Kidney capillary endothelial cell (primary cell): ENCODE data around the gene ITIH4.
A peak's percentile ranks its signal among the peaks of the same experiment; 100 is the strongest.
"Not testable (repeated sequence)": the region's sequence is repeated elsewhere in the genome, so short reads cannot be mapped to it uniquely, and the experiment has no call there.

ENCODE experiments used
- DNase-seq: peaks from one replicate; pipeline ENCODE4 v3.0.0-alpha.2; 2018; ENCODE audit warnings: low spot score

Gene ITIH4

GRCh38 chr3:52783211-52783555, 47.3 kb downstream of the ITIH4 start:
- DNase-seq: no peak

- DNase-seq: no peak
These were observed 47.9 kb downstream of the ITIH4 start for GRCh38 chr3:52782412-52783210.

- DNase-seq: no peak
These were observed 48.7 kb downstream of the ITIH4 start for GRCh38 chr3:52781741-52782140.

- DNase-seq: no peak
These were observed 50.5 kb downstream of the ITIH4 start for GRCh38 chr3:52779837-52780585.

GRCh38 chr3:52779011-52779836, 51.2 kb downstream of the ITIH4 start:
- DNase-seq: no peak

GRCh38 chr3:52777959-52778805, 52.3 kb downstream of the ITIH4 start:
- DNase-seq: no peak

- DNase-seq: no peak
These were observed 53.1 kb downstream of the ITIH4 start, which contains the start of gene ITIH1 for GRCh38 chr3:52777127-52777958. TSS of gene ITIH1 (plus strand) at chr3:52777599. CDS start at chr3:52777616, 17 bp downstream.

- DNase-seq: not testable (repeated sequence)
These were observed 54.0 kb downstream of the ITIH4 start for GRCh38 chr3:52776486-52776885.

- no peak for DNase-seq
These were observed 54.6 kb downstream of the ITIH4 start for GRCh38 chr3:52775877-52776276.

GRCh38 chr3:52774901-52775864, 55.3 kb downstream of the ITIH4 start:
- no peak for DNase-seq

GRCh38 chr3:52774066-52774713, 56.3 kb downstream of the ITIH4 start:
- DNase-seq: no peak

GRCh38 chr3:52773361-52774065, 57.0 kb downstream of the ITIH4 start:
- DNase-seq: no peak

GRCh38 chr3:52771702-52772101, 58.8 kb downstream of the ITIH4 start:
- DNase-seq: no peak

- no peak for DNase-seq
These were observed 59.2 kb downstream of the ITIH4 start for GRCh38 chr3:52771334-52771681.

- peak; percentile 89 for DNase-seq
These were observed 59.8 kb downstream of the ITIH4 start, which contains the start of gene NEK4 for GRCh38 chr3:52770496-52771333. TSS of gene NEK4 (minus strand) at chr3:52770940. CDS start at chr3:52770746, 194 bp downstream.

- no peak for DNase-seq
These were observed 60.6 kb downstream of the ITIH4 start for GRCh38 chr3:52769786-52770455.

GRCh38 chr3:52763466-52763865, 67.0 kb downstream of the ITIH4 start:
- DNase-seq: no peak
